T-helper 1 cell treated with Interleukin-12 subunit alpha and Interleukin-12 subunit beta and Interleukin-4 antibody, amounts not matched to agents 30 μg/mL and 1 μg/mL, for 36 hours (primary cell): Measurements from ENCODE around the gene LRRC55.

Experiments
- H3K27ac Mint-ChIP-seq: one replicate; pipeline ENCODE4 v1.8.0; 2021; ENCODE audit warnings: mild to moderate bottlenecking, mixed read lengths
- H3K27me3 Mint-ChIP-seq: one replicate; pipeline ENCODE4 v1.8.0; 2021; ENCODE audit warnings: low read depth, mixed read lengths
- H3K36me3 Mint-ChIP-seq: one replicate; pipeline ENCODE4 v1.8.0; 2021; ENCODE audit warnings: low read depth, mixed read lengths
- H3K4me1 Mint-ChIP-seq: one replicate; pipeline ENCODE4 v1.8.0; 2021; ENCODE audit warnings: low read depth, mixed read lengths
- H3K4me3 Mint-ChIP-seq: one replicate; pipeline ENCODE4 v1.8.0; 2021; ENCODE audit warnings: mild to moderate bottlenecking, moderate library complexity, mixed read lengths
- H3K9me3 Mint-ChIP-seq: one replicate; pipeline ENCODE4 v1.8.0; 2021; ENCODE audit warnings: mixed read lengths

Gene LRRC55

GRCh38 chr11:57181678-57182305, at the start of gene LRRC55:
LRRC55 (plus strand) TSS chr11:57181953; CDS start chr11:57182023, 70 bp downstream.
- H3K27ac Mint-ChIP-seq: no peak within 1 kb of the TSS
- H3K4me3 Mint-ChIP-seq: no peak within 1 kb of the TSS
- H3K4me1 Mint-ChIP-seq: peaks cover 2% of the 10 kb centered on the region
- H3K36me3 Mint-ChIP-seq: no peaks in the 10 kb centered on the region
- peaks cover 24% of the 10 kb centered on the region for H3K27me3 Mint-ChIP-seq
- H3K9me3 Mint-ChIP-seq: no peaks in the 10 kb centered on the region

- H3K36me3 Mint-ChIP-seq: no peaks in the 10 kb centered on the region
- no peak overlapping the region for H3K27ac Mint-ChIP-seq
- H3K4me1 Mint-ChIP-seq: no peaks in the 10 kb centered on the region
- no peak overlapping the region for H3K4me3 Mint-ChIP-seq
- peaks cover 4% of the 10 kb centered on the region for H3K27me3 Mint-ChIP-seq
- H3K9me3 Mint-ChIP-seq: no peaks in the 10 kb centered on the region
These were observed 48.3 kb upstream of the LRRC55 start for GRCh38 chr11:57133366-57134038.

- H3K4me3 Mint-ChIP-seq: no peak overlapping the region
- H3K27me3 Mint-ChIP-seq: peaks cover 4% of the 10 kb centered on the region
- no peaks in the 10 kb centered on the region for H3K4me1 Mint-ChIP-seq
- H3K9me3 Mint-ChIP-seq: no peaks in the 10 kb centered on the region
- H3K36me3 Mint-ChIP-seq: no peaks in the 10 kb centered on the region
- no peak overlapping the region for H3K27ac Mint-ChIP-seq
These were observed 47.5 kb upstream of the LRRC55 start for GRCh38 chr11:57134284-57134683.

- Mint-ChIP-seq H3K27ac (no peak overlapping the region), H3K4me3 (no peak overlapping the region), H3K36me3 (no peaks in the 10 kb centered on the region), H3K9me3 (no peaks in the 10 kb centered on the region), H3K27me3 (peaks cover 4% of the 10 kb centered on the region), H3K4me1 (no peaks in the 10 kb centered on the region)
These were observed 46.6 kb upstream of the LRRC55 start for GRCh38 chr11:57135020-57135751.

- no peak overlapping the region for H3K27ac Mint-ChIP-seq
- no peaks in the 10 kb centered on the region for H3K36me3 Mint-ChIP-seq
- no peaks in the 10 kb centered on the region for H3K4me1 Mint-ChIP-seq
- H3K9me3 Mint-ChIP-seq: no peaks in the 10 kb centered on the region
- H3K4me3 Mint-ChIP-seq: no peak overlapping the region
- peaks cover 3% of the 10 kb centered on the region for H3K27me3 Mint-ChIP-seq
These were observed 41.2 kb upstream of the LRRC55 start for GRCh38 chr11:57140568-57140967.

- H3K4me1 Mint-ChIP-seq: no peaks in the 10 kb centered on the region
- H3K9me3 Mint-ChIP-seq: no peaks in the 10 kb centered on the region
- no peak overlapping the region for H3K4me3 Mint-ChIP-seq
- H3K27me3 Mint-ChIP-seq: peaks cover 3% of the 10 kb centered on the region
- H3K36me3 Mint-ChIP-seq: no peaks in the 10 kb centered on the region
- H3K27ac Mint-ChIP-seq: no peak overlapping the region
These were observed 38.3 kb upstream of the LRRC55 start for GRCh38 chr11:57143459-57143858.

- H3K27me3 Mint-ChIP-seq: peaks cover 3% of the 10 kb centered on the region
- no peaks in the 10 kb centered on the region for H3K4me1 Mint-ChIP-seq
- H3K27ac Mint-ChIP-seq: no peak overlapping the region
These were observed 37.7 kb upstream of the LRRC55 start for GRCh38 chr11:57144075-57144474.

GRCh38 chr11:57144531-57145320, 37.0 kb upstream of the LRRC55 start:
- Mint-ChIP-seq H3K27me3 (peaks cover 3% of the 10 kb centered on the region), H3K36me3 (no peaks in the 10 kb centered on the region), H3K9me3 (no peaks in the 10 kb centered on the region), H3K27ac (no peak overlapping the region), H3K4me3 (no peak overlapping the region), H3K4me1 (no peaks in the 10 kb centered on the region)

More at GRCh38 chr11:57144075-57144474, 37.7 kb upstream of the LRRC55 start:
- no peaks in the 10 kb centered on the region for H3K9me3 Mint-ChIP-seq
- H3K36me3 Mint-ChIP-seq: no peaks in the 10 kb centered on the region
- H3K4me3 Mint-ChIP-seq: no peak overlapping the region

GRCh38 chr11:57146301-57146700, 35.5 kb upstream of the LRRC55 start:
- Mint-ChIP-seq H3K36me3 (no peaks in the 10 kb centered on the region), H3K27me3 (peaks cover 3% of the 10 kb centered on the region), H3K4me1 (no peaks in the 10 kb centered on the region), H3K27ac (no peak overlapping the region), H3K4me3 (no peak overlapping the region), H3K9me3 (no peaks in the 10 kb centered on the region)

GRCh38 chr11:57148621-57149020, 33.1 kb upstream of the LRRC55 start:
- peaks cover 3% of the 10 kb centered on the region for H3K27me3 Mint-ChIP-seq
- no peaks in the 10 kb centered on the region for H3K9me3 Mint-ChIP-seq
- H3K36me3 Mint-ChIP-seq: no peaks in the 10 kb centered on the region
- H3K27ac Mint-ChIP-seq: no peak overlapping the region
- H3K4me1 Mint-ChIP-seq: no peaks in the 10 kb centered on the region
- H3K4me3 Mint-ChIP-seq: no peak overlapping the region

GRCh38 chr11:57150454-57150917, 31.3 kb upstream of the LRRC55 start:
- Mint-ChIP-seq H3K36me3 (no peaks in the 10 kb centered on the region), H3K27ac (no peak overlapping the region), H3K4me1 (no peaks in the 10 kb centered on the region), H3K27me3 (peaks cover 3% of the 10 kb centered on the region), H3K4me3 (no peak overlapping the region), H3K9me3 (no peaks in the 10 kb centered on the region)

- Mint-ChIP-seq H3K27me3 (peaks cover 9% of the 10 kb centered on the region), H3K4me1 (no peaks in the 10 kb centered on the region), H3K4me3 (no peak overlapping the region), H3K9me3 (no peaks in the 10 kb centered on the region), H3K36me3 (no peaks in the 10 kb centered on the region), H3K27ac (no peak overlapping the region)
These were observed 29.6 kb upstream of the LRRC55 start for GRCh38 chr11:57152134-57152533.

- H3K36me3 Mint-ChIP-seq: no peaks in the 10 kb centered on the region
- no peaks in the 10 kb centered on the region for H3K9me3 Mint-ChIP-seq
- peaks cover 9% of the 10 kb centered on the region for H3K27me3 Mint-ChIP-seq
- no peaks in the 10 kb centered on the region for H3K4me1 Mint-ChIP-seq
- H3K4me3 Mint-ChIP-seq: no peak overlapping the region
- H3K27ac Mint-ChIP-seq: no peak overlapping the region
These were observed 28.3 kb upstream of the LRRC55 start for GRCh38 chr11:57153448-57153847.

- no peak overlapping the region for H3K4me3 Mint-ChIP-seq
- no peaks in the 10 kb centered on the region for H3K9me3 Mint-ChIP-seq
- no peaks in the 10 kb centered on the region for H3K4me1 Mint-ChIP-seq
- H3K27me3 Mint-ChIP-seq: peaks cover 9% of the 10 kb centered on the region
- no peak overlapping the region for H3K27ac Mint-ChIP-seq
- no peaks in the 10 kb centered on the region for H3K36me3 Mint-ChIP-seq
These were observed 27.0 kb upstream of the LRRC55 start for GRCh38 chr11:57154739-57155138.
